Loucy (cell line): ENCODE measurements around the gene MED26.

Experiments used
- H2AFZ ChIP-seq: fragments of 200-600 bp; sonication (generic); 2 replicates; pipeline ENCODE4 v1.6.0; 2016; ENCODE audit warnings: antibody characterized with exemption, mild to moderate bottlenecking, low read length, moderate library complexity
- H3F3A ChIP-seq: fragments of 200-600 bp; 2 replicates; pipeline ENCODE4 v1.6.0; 2016; ENCODE audit warnings: antibody characterized with exemption, low read depth, mild to moderate bottlenecking
- H3K27me3 ChIP-seq: fragments of 200-600 bp; sonication (generic); 2 replicates; pipeline ENCODE4 v1.6.1; 2014; ENCODE audit warnings: low read length, mild to moderate bottlenecking; ENCODE audit not compliant: insufficient read depth, poor library complexity, severe bottlenecking
- H3K36me3 ChIP-seq: fragments of 200-600 bp; sonication (generic); 2 replicates; pipeline ENCODE4 v1.6.1; 2016; ENCODE audit warnings: low read length; ENCODE audit not compliant: insufficient read depth
- H3K4me1 ChIP-seq: fragments of 200-600 bp; sonication (generic); 2 replicates; pipeline ENCODE4 v1.5.1; 2014; ENCODE audit warnings: low read length, mild to moderate bottlenecking; ENCODE audit not compliant: insufficient read depth, poor library complexity, severe bottlenecking
- H3K4me2 ChIP-seq: fragments of 200-600 bp; sonication (generic); 2 replicates; pipeline ENCODE4 v1.6.0; 2014; ENCODE audit warnings: antibody characterized with exemption, low read length, low read depth, mild to moderate bottlenecking; ENCODE audit not compliant: poor library complexity, severe bottlenecking
- H3K4me3 ChIP-seq: fragments of 200-600 bp; sonication (generic); 2 replicates; pipeline ENCODE4 v1.5.1; 2014; ENCODE audit warnings: low read length, mild to moderate bottlenecking, mixed read lengths; ENCODE audit not compliant: poor library complexity, severe bottlenecking
- H3K79me2 ChIP-seq: fragments of 200-600 bp; sonication (generic); 2 replicates; pipeline ENCODE4 v1.6.1; 2014; ENCODE audit warnings: low read length; ENCODE audit not compliant: insufficient read depth
- H3K9ac ChIP-seq: fragments of 200-600 bp; sonication (generic); 2 replicates; pipeline ENCODE4 v1.6.0; 2014; ENCODE audit warnings: mild to moderate bottlenecking, low read depth, low read length, moderate library complexity; ENCODE audit not compliant: poor library complexity, severe bottlenecking
- H3K9me2 ChIP-seq: fragments of 200-600 bp; sonication (generic); replicated peaks from 2 replicates; pipeline ENCODE4 v1.6.1; 2016; ENCODE audit warnings: low read depth, low read length, mixed read lengths
- H3K9me3 ChIP-seq: fragments of 200-600 bp; sonication (generic); 2 replicates; pipeline ENCODE4 v1.6.1; 2014; ENCODE audit warnings: mild to moderate bottlenecking, antibody characterized with exemption, low read length, low read depth; ENCODE audit not compliant: insufficient read depth
- H4K20me1 ChIP-seq: fragments of 200-600 bp; sonication (generic); 2 replicates; pipeline ENCODE4 v1.6.0; 2014; ENCODE audit warnings: antibody characterized with exemption, low read length, mild to moderate bottlenecking; ENCODE audit not compliant: insufficient read depth, poor library complexity, severe bottlenecking
- EZH2phosphoT487 ChIP-seq: fragments of 200-600 bp; IDR thresholded peaks from 2 replicates; pipeline ENCODE4 v1.6.1; 2018; ENCODE audit warnings: antibody characterized with exemption, mild to moderate bottlenecking, moderate library complexity, borderline replicate concordance
- TF ChIP-seq, protein P1 (sequence below): fragments of 200-600 bp; sonication (generic); conservative IDR thresholded peaks from 2 replicates; pipeline ENCODE4 v1.5.1; 2014; ENCODE audit warnings: mild to moderate bottlenecking, antibody characterized with exemption, low read length

Gene MED26

DNA sequence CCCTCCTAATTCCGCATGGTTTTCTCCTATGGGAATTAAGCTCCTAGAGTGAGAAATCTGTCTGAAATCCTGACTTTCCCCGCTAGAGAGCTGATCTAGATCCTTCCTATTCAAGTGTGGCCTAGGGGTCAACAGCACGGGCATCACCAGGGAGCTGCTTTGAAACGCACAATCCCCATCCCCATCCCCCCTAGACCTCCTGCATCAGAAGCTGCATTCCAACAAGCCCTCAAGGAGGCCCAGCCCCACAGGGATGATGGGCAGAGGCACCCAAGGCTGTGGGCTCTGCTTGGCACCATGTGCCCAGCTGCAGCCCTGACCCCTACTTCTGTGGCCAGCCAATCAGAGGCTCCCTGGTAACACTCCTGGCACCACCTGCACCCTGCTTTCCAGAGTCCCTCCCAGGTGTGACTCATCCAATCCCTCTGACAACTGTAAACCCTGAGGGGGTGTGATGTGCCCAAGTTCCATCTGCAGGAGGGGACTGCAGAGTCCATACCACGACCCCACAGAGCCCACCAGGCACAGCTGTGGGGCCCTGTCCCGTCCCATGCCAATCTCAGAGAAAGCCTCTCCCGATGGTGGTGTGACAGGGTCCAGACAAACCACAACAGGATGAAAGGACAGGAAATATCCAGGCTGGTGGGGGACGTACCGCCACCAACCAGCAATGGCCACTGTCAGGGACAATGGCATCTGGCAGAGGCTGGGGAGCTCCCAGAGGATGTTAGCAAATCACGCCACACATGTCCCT is 36.0 kb downstream of the MED26 start:
- Histone ChIP-seq H3K9me2 (no peaks in the 10 kb centered on the region), H2AFZ (no peak overlapping the region), H3K9ac (no peak overlapping the region), H3K4me2 (no peak overlapping the region), H4K20me1 (peaks cover 58% of the 10 kb centered on the region), H3K4me3 (no peak overlapping the region), H3K79me2 (peaks cover 95% of the 10 kb centered on the region), H3K9me3 (no peaks in the 10 kb centered on the region), H3F3A (no peaks in the 10 kb centered on the region), H3K36me3 (no peaks in the 10 kb centered on the region), H3K4me1 (peaks cover 84% of the 10 kb centered on the region), H3K27me3 (no peaks in the 10 kb centered on the region)
- TF ChIP-seq, protein P1, sequence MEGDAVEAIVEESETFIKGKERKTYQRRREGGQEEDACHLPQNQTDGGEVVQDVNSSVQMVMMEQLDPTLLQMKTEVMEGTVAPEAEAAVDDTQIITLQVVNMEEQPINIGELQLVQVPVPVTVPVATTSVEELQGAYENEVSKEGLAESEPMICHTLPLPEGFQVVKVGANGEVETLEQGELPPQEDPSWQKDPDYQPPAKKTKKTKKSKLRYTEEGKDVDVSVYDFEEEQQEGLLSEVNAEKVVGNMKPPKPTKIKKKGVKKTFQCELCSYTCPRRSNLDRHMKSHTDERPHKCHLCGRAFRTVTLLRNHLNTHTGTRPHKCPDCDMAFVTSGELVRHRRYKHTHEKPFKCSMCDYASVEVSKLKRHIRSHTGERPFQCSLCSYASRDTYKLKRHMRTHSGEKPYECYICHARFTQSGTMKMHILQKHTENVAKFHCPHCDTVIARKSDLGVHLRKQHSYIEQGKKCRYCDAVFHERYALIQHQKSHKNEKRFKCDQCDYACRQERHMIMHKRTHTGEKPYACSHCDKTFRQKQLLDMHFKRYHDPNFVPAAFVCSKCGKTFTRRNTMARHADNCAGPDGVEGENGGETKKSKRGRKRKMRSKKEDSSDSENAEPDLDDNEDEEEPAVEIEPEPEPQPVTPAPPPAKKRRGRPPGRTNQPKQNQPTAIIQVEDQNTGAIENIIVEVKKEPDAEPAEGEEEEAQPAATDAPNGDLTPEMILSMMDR: no peak
- no peak for TF ChIP-seq EZH2phosphoT487

DNA sequence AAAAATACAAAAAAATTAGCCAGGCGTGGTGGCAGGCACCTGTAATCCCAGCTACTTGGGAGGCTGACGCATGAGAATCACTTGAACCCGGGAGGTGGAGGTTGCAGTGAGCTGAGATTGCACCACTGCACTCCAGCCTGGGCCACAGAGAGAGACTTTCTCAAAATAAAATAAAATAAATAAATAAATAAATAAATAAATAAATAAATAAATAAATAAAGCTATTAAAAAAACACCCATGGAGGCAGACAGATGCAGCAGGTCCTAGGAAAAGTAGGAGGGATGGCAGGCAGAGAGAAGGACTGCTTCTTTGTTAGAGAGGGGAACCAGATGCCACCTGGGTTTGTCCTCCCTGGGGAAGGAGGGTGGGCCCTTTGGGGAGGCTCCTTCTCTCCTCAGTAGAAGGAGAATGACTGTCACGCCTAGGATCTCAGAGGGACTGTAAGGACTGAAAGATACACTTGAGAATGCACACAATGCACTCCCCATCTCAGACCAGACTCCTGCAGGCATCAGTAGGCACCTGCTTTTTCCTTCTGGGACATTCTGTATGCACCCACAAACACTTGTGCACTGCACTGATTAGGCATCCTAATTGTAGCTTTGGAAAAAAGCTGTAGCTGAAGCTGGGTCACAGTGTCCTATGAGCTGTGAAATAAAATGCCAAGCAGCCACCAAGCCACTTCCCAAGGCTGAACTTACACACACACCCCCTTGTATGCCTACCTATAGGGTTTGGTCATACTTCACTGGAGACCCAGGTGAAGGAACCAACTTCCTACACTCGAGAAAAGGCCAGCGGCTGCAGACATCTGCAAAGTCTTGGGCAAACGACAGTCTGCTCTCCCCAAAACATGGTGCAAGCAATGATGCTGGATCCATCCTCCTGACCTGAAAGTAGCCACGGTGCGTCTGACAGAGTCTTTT is 36.9 kb downstream of the MED26 start:
- no peaks in the 10 kb centered on the region for H3K9me2 ChIP-seq
- H2AFZ ChIP-seq: no peak overlapping the region
- H3K9ac ChIP-seq: no peak overlapping the region
- H3K4me2 ChIP-seq: no peak overlapping the region
- peaks cover 55% of the 10 kb centered on the region for H4K20me1 ChIP-seq
- TF ChIP-seq EZH2phosphoT487: no peak
- TF ChIP-seq, protein P1: no peak
- H3K9me3 ChIP-seq: no peaks in the 10 kb centered on the region
- H3K4me3 ChIP-seq: no peak overlapping the region
- peaks cover 95% of the 10 kb centered on the region for H3K79me2 ChIP-seq
- peaks cover 91% of the 10 kb centered on the region for H3K4me1 ChIP-seq
- no peaks in the 10 kb centered on the region for H3K36me3 ChIP-seq
- H3K27me3 ChIP-seq: no peaks in the 10 kb centered on the region
- no peaks in the 10 kb centered on the region for H3F3A ChIP-seq

DNA sequence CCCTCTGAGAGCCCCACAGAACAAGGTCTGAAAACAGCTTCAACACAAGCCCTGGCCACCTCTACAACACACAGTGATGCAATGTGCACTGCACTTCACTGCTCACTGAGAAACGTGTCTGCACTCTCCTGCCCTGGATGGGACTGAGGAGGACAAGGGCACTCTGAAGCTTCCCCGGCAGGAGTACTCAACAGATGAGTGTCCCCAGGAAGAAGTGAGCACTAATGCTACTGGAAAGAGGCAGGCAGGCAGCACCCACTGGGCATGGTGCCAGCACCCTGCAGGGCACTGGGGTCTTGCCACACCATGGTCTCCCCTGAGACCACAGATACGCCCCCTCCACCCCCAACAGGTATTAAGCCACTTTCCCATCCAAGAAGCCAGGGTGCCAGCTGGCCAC is 38.1 kb downstream of the MED26 start:
- peak overlapping the region; percentile 4 for H3K9ac ChIP-seq
- TF ChIP-seq, protein P1: no peak
- TF ChIP-seq EZH2phosphoT487: no peak
- H3K9me3 ChIP-seq: no peaks in the 10 kb centered on the region
- no peaks in the 10 kb centered on the region for H3F3A ChIP-seq
- H3K4me2 ChIP-seq: no peak overlapping the region
- no peak overlapping the region for H2AFZ ChIP-seq
- no peaks in the 10 kb centered on the region for H3K36me3 ChIP-seq
- peaks cover 91% of the 10 kb centered on the region for H3K4me1 ChIP-seq
- H3K9me2 ChIP-seq: no peaks in the 10 kb centered on the region
- H3K4me3 ChIP-seq: no peak overlapping the region
- peaks cover 95% of the 10 kb centered on the region for H3K79me2 ChIP-seq
- H4K20me1 ChIP-seq: peaks cover 50% of the 10 kb centered on the region
- H3K27me3 ChIP-seq: no peaks in the 10 kb centered on the region
